A673 (cell line): ENCODE results near the gene C1orf74. TPM values are rescaled to one million over a fixed set of nuclear protein-coding genes. Genes with fewer than 3 reads are reported as not detected.

Source experiments
- Bru-seq: library from RNA; stranded (reverse); fragments of 400-500 nt; gene quantifications from one replicate; lab custom pipeline; 2021; lab: Mats Ljungman, UMichigan
- BruChase-seq, 2 experiments: library from RNA; stranded (reverse); fragments of 400-500 nt; gene quantifications; one replicate each; lab custom pipeline; 2021; lab: Mats Ljungman, UMichigan
- BruUV-seq: library from RNA; stranded (reverse); fragments of 400-500 nt; replicated peaks from 2 replicates; lab custom pipeline; 2021; lab: Mats Ljungman, UMichigan
- CTCF ChIA-PET: fragments of 300-600 bp; sonication (Branson Sonifier 250); formaldehyde crosslinking; loops from one replicate; lab custom pipeline; 2022; ENCODE audit warnings: antibody characterized with exemption; lab: Charles Lee
- POLR2A ChIA-PET: fragments of 300-600 bp; sonication (Branson Sonifier 250); formaldehyde crosslinking; loops from one replicate; lab custom pipeline; 2022; ENCODE audit warnings: antibody characterized with exemption; ENCODE audit not compliant: low non-redundant PET; lab: Charles Lee
- DNase-seq: peaks from one replicate; pipeline ENCODE4 v3.0.0-alpha.2; 2015; ENCODE audit warnings: low spot score
- H3K27ac ChIP-seq: fragments of 200-600 bp; sonication (generic); 2 replicates; pipeline ENCODE4 v1.5.1; 2016; ENCODE audit warnings: mixed run types, low read depth, mild to moderate bottlenecking, mixed read lengths, antibody characterized with exemption, low read length; ENCODE audit not compliant: poor library complexity, severe bottlenecking
- H3K27me3 ChIP-seq: fragments of 200-600 bp; sonication (generic); replicated peaks from 2 replicates; pipeline ENCODE4 v1.6.1; 2017; ENCODE audit warnings: mixed run types, low read depth, mild to moderate bottlenecking, mixed read lengths, antibody characterized with exemption, low read length; ENCODE audit not compliant: insufficient read depth, poor library complexity
- H3K36me3 ChIP-seq: fragments of 200-600 bp; sonication (generic); 2 replicates; pipeline ENCODE4 v1.6.1; 2016; ENCODE audit warnings: mixed run types, mild to moderate bottlenecking, mixed read lengths, antibody characterized with exemption, low read length; ENCODE audit not compliant: insufficient read depth, poor library complexity, severe bottlenecking
- H3K4me1 ChIP-seq: fragments of 200-600 bp; sonication (generic); 2 replicates; pipeline ENCODE4 v1.6.1; 2017; ENCODE audit warnings: mixed run types, mild to moderate bottlenecking, mixed read lengths, antibody characterized with exemption, low read length; ENCODE audit not compliant: insufficient read depth, poor library complexity, severe bottlenecking
- H3K4me3 ChIP-seq: fragments of 200-600 bp; sonication (generic); 2 replicates; pipeline ENCODE4 v1.5.1; 2016; ENCODE audit warnings: low read depth, mixed run types, mild to moderate bottlenecking, mixed read lengths, low read length; ENCODE audit not compliant: poor library complexity, severe bottlenecking
- H3K9me3 ChIP-seq: fragments of 200-600 bp; sonication (generic); 2 replicates; pipeline ENCODE4 v1.6.1; 2016; ENCODE audit warnings: mixed run types, low read depth, mild to moderate bottlenecking, mixed read lengths, antibody characterized with exemption, low read length; ENCODE audit not compliant: poor library complexity, severe bottlenecking
- CTCF ChIP-seq: fragments of 300-800, 200-600 bp; sonication (generic); conservative IDR thresholded peaks from 2 replicates; pipeline ENCODE4 v1.5.1; 2017; ENCODE audit warnings: low read depth, mild to moderate bottlenecking, antibody characterized with exemption, low read length, moderate library complexity, mixed read lengths
- EZH2 ChIP-seq: fragments of 200-600 bp; sonication (generic); IDR thresholded peaks from 2 replicates; pipeline ENCODE4 v1.6.1; 2017; ENCODE audit warnings: borderline replicate concordance, low read depth, mild to moderate bottlenecking, mixed read lengths, antibody characterized with exemption, low read length; ENCODE audit not compliant: poor library complexity, severe bottlenecking
- intact Hi-C: fragments of 100-400 bp; cut with micrococcal nuclease; formaldehyde crosslinking; loops from one replicate; pipeline ENCODE4 v1.10.0; 2022; ENCODE audit not compliant: unreplicated experiment
- long read RNA-seq: library from polyadenylated mRNA; stranded (forward); transcript quantifications from one replicate; pipeline ENCODE4 v2.0.0, GENCODE V29; 2022
- total RNA-seq: library from RNA; stranded (reverse); gene quantifications from 2 replicates; pipeline ENCODE4 v1.2.3, GENCODE V29; 2021

Gene C1orf74
- total RNA-seq, result 4.2 and 5.0 TPM in 2 replicates
- Bru-seq, nascent RNA, result percentile 75 among the genes with signal in this experiment
- BruChase-seq, experiment 1, labeled RNA remaining after a 2-hour chase, result percentile 71 among the genes with signal in this experiment
- BruChase-seq, experiment 2, labeled RNA remaining after a 6-hour chase, result percentile 40 among the genes with signal in this experiment
- long read RNA-seq, full-length matches to known transcripts, result 8 of 9 reads
- long read RNA-seq, partial matches to known transcripts, result 0 of 9 reads
- long read RNA-seq, other reads (novel, unspliced or antisense), result 1 of 9 reads

- TSS peak; percentile 99 for BruUV-seq
- POLR2A ChIA-PET, result no interaction called here
- peaks cover 13% of the 10 kb centered on the region for H3K4me1 ChIP-seq
- TF ChIP-seq CTCF (no peak), EZH2 (no peak)
- H3K4me3 ChIP-seq, result peak within 1 kb of the TSS; percentile 63
- CTCF ChIA-PET, result interaction anchor here (0.6 to 1.0 kb wide), 2 partner anchors 10 to 38 kb away, joined by 3 read pairs; no protein-coding TSS in a partner anchor
- H3K27me3 ChIP-seq, result peaks cover 13% of the 10 kb centered on the region
- peak; percentile 99 for DNase-seq
- no peaks in the 10 kb centered on the region for H3K36me3 ChIP-seq
- peak within 1 kb of the TSS; percentile 90 for H3K27ac ChIP-seq
- H3K9me3 ChIP-seq, result no peaks in the 10 kb centered on the region
- intact Hi-C loops, result no loop called here
Observed at GRCh38 chr1:209784265-209785169, at the start of gene C1orf74. TSS of gene C1orf74 (minus strand) at chr1:209784559. CDS start at chr1:209783634, 925 bp downstream.

- TF ChIP-seq CTCF (no peak), EZH2 (no peak)
- H3K27ac ChIP-seq, result no peak overlapping the region
- H3K27me3 ChIP-seq, result no peaks in the 10 kb centered on the region
- no peaks in the 10 kb centered on the region for H3K9me3 ChIP-seq
- no peak overlapping the region for H3K4me3 ChIP-seq
- BruUV-seq, result no TSS peak
- H3K36me3 ChIP-seq, result peaks cover 59% of the 10 kb centered on the region
- POLR2A ChIA-PET, result no interaction called here
- H3K4me1 ChIP-seq, result peaks cover 20% of the 10 kb centered on the region
- no peak for DNase-seq
- intact Hi-C loops, result no loop called here
- CTCF ChIA-PET, result interaction anchor here (1.0 kb wide), 1 partner anchor 19 kb away, joined by 4 read pairs; no protein-coding TSS in a partner anchor
Observed at GRCh38 chr1:209831615-209832014, 47.3 kb upstream of the C1orf74 start.

GRCh38 chr1:209830722-209831121 lies 46.4 kb upstream of the C1orf74 start:
- TF ChIP-seq CTCF, result no peak
- no peak for TF ChIP-seq EZH2
- intact Hi-C loops, result no loop called here
- Histone ChIP-seq H3K36me3 (peaks cover 50% of the 10 kb centered on the region), H3K4me1 (peaks cover 11% of the 10 kb centered on the region), H3K27ac (no peak overlapping the region), H3K9me3 (no peaks in the 10 kb centered on the region), H3K4me3 (no peak overlapping the region), H3K27me3 (no peaks in the 10 kb centered on the region)
- CTCF ChIA-PET, result interaction anchor here (1.0 kb wide), 1 partner anchor 20 kb away, joined by 4 read pairs; no protein-coding TSS in a partner anchor
- DNase-seq, result no peak
- no TSS peak for BruUV-seq
- POLR2A ChIA-PET, result no interaction called here
